ENCODE data around the gene DBN1.
A peak's percentile ranks its signal among the peaks of the same experiment; 100 is the strongest.

The DBN1 gene

DNA sequence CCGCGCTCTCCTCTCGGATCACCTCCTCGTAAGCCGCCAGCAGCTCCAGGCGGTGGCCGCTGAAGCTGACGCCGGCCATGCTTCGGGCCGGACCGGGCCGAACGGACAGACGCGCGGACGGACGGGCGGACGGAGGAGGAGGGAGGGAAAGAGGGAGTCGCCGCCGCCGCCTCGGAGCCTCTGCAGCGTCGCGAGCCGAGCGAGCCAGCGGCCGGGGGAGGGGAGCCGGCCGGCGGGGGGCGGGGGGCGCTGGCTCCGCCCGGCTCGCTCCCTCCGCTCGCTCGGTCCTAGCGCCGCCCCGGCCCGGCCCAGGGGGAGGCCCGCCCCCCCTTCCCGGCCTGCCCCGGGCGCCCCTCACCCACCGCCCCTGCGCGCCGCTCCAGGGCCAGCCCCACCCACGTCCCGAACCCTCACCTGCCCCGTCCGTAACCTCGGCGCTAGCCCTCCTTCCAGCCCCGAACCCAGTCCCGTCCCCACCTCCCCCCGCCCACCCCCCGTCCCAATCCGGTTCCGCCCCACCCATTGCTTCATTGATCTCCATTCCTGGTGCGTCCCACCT is at the start of gene DBN1:
Gene DBN1 (minus strand): TSS at position 192 of the 559 bp plus-strand sequence. CDS start 113 bp downstream, at position 79.
- no peak for DNase-seq (ENCODE audit: low read depth)

DNA sequence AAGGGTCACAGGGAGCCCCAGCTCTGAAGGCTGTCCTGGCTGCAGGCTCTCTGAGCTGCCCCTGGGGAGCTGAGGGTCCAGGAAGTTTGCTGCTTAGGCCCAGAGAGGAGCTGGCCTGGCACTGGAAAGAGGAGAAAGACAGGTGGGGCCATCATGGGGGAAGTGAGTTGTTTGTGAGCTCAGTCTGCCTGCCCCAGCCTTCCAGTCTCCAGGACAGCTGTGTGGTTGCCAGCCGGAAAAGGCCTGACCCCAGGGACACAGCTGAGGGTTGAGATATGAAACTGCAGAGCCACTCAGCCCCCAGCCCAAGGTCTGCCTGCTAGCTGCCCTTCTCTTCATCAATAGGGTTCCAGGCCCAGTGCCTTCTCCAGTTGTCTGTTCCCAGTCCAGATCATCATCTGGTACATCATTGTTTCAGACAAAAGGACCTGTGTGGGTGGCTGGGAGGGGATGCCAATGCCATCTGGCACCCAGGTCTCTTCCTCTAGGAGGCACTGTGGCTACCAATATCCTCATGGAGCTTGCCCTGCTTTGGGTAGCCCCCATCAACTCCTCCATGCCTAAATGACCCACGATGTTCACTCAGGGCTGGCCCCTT is 47.6 kb upstream of the DBN1 start:
- no peak for DNase-seq (ENCODE audit: low read depth)

DNA sequence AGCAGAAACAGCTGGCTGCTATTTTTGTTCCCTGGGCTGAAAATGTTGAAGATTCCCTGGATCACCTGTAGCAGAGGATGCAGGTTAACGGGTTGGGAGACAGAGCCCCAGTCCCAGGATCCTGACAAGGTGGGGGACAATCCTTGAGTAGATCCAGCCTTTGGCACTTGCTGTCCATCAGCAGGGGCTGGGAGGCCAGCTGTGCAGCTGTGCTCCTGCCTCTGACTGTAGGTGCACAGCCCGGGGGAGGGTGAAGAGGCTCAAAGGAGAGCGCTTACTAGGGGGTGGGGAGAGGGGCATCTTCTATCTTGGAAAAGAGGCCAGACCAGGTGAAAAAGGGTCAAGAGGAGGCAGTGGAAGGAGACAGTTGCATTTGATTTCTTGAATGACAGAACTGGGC is 46.8 kb upstream of the DBN1 start:
- DNase-seq (ENCODE audit: low read depth), result no peak

DNA sequence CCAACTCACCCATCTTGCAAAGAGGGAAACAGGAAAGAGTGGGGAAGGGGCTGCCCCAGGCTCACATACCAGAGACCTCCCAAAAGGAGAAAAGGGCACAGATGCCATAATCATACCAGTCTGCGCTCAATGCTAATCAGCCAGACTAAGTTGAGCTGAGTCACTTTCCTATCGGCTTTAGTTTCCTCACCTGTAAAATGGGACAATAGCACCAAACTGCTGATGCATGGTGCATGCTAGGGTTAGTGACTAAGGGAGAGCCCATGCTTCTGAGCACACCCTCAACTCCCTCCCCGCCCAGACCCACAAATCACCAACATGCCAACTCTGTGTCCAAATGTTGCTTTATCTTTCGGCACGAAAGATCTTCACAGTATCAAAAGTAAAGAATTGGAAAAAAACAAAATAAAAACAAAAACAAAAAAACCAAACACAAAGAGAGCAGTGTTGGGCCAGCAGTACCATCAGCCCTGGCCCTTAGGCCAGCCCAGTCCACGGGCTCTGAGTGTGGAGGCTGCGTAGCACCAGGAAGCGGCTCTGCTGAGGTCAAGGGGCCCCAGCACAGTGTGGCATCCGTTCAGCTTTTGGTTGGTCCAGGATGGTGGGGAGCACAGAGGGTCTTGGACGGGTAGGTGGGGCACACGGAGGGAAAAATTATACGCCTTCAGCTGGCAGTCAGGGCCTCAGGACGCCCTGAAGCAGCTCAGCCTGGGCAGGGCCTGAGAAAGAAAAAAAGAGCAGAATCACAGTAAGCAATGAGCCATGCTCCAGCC is 46.2 kb upstream of the DBN1 start:
- DNase-seq (ENCODE audit: low read depth), result no peak

DNA sequence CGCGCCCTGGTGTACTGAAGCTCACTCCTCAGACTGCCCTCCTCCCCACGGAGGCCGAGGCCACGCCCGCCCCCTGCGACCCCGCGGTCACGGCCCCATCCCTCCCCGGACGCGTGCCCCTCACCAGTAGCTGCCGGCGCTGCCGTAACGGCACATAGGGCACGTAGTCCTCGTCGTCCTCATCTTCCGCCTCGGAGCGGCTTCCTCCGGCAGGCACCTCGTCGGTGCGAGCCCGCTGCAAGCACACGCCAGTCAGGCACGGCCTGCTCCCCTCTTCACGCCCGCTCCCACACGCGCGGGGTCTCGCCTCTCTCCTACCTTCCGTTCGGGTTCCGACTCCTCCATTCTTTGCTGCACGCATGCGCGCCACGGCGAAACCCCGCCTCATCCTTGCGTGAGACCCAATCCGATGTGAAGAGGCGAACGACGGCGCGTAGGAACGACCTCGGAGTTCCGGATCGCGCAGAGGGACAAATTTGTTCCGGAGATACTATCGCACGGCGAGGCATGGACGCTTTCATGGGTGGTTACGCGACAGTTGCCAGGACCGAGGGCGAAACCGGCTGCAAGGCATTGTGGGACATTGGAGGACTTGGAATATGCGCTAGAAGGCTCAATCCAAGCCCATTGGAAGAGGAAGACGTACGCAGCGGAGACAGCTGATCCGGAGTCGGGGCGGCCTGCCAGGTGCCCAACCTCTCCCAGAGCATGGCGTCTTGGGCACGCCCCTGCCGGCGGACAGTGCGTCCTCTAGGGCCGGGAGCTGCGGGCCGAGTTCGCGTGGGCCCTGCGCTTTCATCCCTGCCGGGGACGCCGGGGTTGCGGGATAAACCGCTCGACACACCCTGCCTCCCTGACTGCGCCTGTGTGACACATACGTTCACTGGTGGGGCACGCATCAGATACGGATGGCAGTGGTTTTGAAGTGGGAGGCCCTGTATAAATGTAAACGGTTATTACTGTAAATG is 43.5 kb upstream of the DBN1 start, which contains the start of gene DDX41:
Gene DDX41 (minus strand): TSS at position 361 of the 968 bp plus-strand sequence. CDS start 16 bp downstream, at position 345.
- DNase-seq (ENCODE audit: low read depth), result peak; percentile 98

DNA sequence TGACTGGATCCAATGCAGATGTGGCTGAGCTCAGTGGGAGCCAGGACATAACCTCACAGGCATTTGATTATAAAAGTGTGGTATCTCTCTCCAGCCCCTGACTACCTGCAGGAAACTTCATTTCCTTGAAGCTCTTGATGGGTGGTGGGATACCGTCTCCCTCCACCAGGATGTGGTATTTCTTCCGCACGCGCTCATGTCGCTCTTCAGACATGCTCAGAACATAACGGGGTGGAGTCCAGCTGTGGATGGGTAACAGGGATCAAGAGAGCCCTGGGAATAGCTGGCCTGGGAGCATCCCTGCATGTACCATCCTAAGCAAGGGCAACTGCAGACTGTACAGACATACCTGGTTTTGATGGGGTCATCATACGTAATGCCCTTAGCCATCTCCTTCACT is 42.1 kb upstream of the DBN1 start:
- no peak for DNase-seq (ENCODE audit: low read depth)

DNA sequence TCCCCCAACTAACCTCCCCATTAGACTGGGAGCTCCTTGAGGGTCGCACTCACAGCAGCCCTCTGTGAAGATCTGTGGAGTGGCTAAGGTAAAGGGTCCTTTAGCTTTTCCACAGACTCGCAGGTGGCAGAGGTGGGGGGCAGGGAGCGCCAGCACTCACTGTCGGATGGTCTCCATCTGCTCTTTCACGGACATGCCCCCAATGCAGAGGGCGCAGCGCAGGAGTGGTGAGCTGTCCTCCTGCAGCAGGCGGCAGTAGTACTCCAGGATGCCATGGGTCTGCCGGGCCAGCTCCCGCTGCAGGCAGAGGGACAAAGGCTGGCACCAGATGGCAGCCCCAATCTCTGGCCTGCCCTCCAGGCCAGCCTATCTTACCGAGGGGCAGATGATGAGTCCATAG is 41.1 kb upstream of the DBN1 start:
- no peak for DNase-seq (ENCODE audit: low read depth)

DNA sequence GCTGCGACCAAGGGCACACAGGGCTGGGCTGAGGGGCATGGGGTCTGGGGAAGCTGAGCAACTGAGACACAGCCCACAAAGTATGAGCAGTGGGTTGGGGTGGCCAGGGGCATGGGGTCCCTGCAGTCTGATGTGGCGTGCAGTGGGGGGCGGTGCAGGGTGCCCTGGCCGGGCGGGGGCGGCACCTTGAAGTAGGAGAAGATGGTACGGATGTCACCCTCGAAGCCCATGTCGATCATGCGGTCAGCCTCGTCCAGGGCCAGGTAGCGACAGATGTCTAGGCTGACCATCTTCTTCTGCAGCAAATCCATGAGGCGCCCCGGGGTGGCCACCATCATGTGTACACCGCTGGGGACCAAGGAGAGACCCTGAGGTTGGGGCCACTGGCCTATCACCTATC is 40.1 kb upstream of the DBN1 start:
- DNase-seq (ENCODE audit: low read depth), result no peak

DNA sequence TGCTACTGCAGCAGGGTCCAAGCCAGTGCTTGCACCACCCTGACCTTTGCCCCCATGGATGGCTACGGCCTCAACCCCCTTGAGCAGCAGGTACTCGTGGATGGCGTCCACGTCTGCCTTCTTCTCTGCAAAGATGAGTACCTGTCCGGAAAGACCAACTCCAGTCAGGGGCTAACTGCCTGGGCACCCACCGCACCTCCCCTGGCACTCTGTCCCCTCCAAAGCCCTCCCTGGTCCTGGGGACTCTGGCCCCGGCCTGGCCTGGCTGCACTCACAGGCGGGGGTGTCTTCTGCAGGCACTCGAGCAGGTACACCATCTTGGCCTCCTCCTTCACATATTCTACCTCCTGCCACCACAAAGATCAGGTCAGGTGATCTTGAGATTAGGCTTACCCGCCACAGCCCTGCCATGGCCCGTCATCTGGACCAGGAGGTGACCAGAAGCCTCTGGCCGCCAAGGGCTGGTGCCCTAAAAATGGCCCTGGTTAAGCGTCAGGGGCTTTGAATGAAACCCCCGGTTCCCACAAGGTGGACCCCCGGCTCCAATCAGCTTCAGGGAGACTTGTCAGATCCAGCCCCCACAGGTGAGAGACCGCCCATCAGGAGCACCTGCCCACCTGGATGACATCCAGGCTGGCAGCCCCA is 39.4 kb upstream of the DBN1 start:
- no peak for DNase-seq (ENCODE audit: low read depth)

DNA sequence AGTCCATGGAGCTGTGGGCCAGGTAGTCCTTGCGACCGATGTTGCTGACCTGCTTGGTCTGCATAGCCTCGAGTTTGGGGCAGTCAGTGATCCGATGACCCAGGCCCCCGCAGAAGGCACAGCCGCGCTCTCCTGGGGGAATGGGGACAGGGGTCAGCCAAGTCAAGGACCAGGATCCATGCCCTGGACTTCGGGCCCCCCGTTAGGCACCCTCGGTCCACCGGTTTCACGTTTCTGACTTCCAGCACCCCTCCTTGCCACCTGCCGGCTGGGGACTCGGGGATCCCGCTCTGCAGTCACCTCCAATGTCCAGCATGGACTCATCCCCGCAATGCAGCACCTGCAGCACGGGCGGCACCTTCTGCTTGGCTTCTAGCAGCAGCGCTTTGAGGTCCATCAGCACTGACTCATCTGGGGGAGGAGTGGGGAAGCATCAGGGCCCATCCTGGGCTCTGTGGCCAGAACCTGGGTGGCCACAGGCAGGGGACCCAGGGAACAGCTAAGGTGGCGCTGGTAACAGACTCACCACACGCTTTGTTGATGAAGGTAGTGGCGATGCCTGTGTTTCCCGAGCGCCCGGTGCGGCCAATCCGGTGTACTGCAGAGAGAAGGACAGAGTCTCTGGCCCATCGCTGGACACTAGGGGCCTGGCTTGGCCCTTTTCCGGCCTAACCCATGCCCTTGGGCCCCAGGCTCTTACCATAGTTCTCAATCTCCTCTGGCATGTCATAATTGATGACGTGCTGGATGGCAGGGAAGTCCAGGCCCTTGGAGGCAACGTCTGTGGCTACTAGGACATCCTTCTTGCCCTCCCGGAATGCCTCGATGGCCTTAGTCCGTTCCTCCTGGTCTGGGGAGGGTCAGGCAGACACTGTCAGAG is 38.6 kb upstream of the DBN1 start:
- no peak for DNase-seq (ENCODE audit: low read depth)

DNA sequence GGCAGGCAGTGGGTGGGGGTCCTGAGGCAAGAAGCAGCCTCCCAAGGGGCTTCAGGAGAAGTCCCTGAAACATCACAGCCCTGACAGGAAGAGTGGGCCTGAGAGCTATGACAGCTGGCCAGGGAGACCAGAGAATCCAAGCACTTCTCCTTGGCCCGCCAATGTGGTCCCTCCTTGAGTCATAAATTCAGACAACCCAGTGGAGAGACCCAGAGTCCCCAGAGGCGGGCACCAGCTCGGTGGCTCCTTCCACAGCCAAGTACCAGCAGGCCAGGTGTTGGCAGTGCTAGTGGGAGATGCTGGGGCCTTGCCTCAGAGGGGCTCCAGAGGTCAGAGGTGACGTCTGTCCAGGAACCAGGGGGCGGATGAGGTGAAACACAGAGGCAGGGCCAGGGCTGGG is 37.7 kb upstream of the DBN1 start:
- DNase-seq (ENCODE audit: low read depth), result no peak

DNA sequence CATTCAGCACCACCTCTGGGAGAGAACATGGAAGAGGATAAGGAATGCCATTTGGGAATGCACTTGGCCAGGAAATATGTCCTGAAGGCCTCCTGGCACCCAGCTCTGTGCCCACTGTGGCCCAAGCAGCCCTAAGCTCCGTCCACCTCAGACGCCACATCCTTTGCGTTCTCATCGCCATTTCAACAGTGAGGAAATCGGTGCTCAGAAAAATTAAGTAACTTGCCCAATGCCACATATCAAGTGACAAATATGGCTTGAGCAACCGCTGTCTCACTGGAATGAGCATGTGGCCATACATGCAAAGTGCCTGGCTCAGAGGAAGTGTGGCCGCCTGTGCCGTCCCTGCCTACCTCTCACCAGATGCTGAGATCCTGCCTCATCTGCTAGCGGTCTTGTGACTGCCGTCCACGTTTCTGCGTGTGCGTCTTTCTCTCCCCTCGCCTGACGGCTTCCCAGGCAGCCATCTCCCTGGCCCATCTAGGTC is 37.2 kb upstream of the DBN1 start:
- no peak for DNase-seq (ENCODE audit: low read depth)

DNA sequence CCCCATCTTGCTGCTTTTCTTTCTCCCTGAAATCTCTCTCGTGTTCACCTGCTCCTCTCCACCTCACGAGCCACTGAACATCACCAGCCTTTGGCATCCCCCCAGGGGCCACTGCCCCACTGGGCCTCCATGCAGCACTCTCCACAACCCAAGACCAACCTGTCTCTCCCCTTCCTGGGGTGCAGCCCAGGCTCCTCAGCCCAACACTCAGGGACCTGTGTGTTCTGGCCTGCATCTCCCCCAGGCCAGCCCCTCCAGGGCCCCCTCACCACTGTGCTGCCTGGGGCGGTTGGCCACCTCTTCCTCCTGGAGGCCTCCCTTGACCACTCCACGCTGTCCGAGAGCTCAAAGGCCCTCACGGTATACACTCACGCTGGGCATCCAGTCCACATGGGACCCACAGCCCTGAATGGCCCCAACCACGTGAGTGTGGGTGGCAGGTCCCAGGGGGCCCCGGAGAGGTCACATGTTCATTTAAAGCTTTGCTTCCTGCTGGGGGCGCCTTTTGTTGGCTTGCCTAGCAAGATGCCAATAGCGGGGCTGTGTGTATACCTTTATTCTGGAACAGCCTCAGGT is 36.6 kb upstream of the DBN1 start:
- no peak for DNase-seq (ENCODE audit: low read depth)

DNA sequence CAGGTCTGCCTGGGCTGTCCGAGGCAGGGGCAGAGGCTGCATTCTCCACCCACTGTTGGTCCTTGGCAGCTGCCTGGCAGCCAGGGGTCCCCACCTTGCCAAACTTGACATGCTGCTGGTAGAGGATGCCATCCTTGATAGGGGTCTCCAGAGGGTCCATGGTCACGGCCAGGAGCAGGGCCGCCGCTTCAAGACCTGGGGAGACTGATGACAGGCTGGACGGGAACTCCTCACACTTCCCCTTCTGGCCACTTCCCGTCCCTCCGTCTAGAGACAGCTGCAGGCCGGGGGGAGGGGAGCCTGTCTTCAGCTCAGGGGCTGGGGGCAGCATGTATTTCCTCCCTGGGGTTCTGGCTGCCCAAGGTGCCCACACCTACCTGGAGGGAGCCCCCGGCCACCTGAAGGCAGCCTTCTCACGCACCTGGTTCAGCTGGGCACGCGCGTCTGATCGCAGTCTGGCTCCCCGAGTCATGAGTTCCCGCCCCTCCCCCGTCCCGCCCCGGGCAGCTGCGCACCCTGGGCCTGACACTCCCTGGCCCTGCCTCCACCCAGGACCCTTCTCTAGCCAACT is 36.0 kb upstream of the DBN1 start, which contains the start of gene DOK3:
Gene DOK3 (minus strand): TSS at position 446 of the 571 bp plus-strand sequence. CDS start 286 bp downstream, at position 160.
- DNase-seq (ENCODE audit: low read depth), result no peak

DNA sequence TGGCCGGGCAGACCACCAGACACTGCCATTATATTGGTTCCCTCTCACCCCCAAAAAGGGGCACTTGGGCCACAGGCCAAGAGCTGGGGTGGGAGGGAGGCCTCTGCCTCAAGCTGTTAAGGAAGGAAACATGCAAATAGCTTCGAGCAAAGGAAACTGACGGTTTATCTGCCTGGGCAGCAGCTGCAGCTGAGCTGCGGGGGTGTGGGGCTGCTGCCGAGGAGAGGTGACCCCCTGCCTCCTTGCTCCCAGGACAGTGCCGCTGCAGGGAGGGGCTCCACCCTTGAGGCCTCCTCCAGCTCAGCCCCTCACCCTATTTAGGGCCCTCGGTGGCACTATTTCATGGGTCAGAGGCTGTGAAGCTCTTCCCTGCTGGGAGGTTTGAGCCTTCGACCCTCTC is 35.4 kb upstream of the DBN1 start:
- no peak for DNase-seq (ENCODE audit: low read depth)

DNA sequence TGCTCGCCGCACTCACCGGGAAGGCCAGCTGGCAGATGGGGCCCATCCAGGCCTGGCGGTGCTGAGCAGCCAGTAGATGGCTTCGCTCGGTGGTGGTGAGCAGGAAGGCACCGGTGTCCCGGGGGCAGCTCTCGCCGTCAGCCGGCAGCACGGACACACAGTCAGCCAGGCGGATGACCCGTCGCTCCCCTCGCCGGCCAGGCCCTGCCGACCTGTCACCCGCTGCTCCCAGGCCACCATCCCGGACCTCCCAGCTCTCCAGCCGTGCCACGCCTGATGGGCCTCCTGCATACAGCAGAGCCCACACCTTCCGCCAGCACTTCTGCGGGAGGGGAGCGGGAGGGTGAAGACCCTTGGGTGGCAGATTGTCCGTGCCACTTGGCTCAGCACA is 34.8 kb upstream of the DBN1 start:
- no peak for DNase-seq (ENCODE audit: low read depth)

DNA sequence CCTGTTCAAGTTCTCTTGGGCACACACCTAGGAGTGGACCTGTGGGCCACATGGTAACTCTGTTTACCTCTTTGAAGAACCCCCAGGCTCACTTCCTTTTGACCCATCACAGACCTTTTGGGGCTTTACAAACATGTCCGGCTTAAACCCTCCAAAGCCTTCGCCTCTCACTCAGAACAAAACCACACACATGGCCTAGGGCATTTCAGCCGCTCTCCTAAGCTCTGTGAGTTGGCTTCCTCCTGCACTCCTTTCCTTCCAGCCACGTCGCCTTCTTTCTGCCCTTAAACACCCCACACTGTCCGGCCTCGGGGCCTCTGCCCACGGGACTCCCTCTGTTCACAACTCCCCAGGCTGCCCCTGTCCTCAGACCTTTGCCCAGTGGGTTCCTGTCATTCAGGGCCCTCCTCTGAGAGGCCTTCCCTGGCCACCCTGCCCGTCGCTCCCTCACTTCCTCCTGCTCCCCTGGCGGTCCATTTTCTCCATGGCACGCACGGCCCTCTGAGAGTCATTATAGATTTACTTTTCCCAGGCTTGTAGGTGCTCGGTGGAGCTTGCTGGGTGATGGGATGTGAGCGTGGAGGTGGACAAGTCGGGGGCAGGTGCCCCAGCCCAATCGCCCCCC is 34.3 kb upstream of the DBN1 start:
- no peak for DNase-seq (ENCODE audit: low read depth)

DNA sequence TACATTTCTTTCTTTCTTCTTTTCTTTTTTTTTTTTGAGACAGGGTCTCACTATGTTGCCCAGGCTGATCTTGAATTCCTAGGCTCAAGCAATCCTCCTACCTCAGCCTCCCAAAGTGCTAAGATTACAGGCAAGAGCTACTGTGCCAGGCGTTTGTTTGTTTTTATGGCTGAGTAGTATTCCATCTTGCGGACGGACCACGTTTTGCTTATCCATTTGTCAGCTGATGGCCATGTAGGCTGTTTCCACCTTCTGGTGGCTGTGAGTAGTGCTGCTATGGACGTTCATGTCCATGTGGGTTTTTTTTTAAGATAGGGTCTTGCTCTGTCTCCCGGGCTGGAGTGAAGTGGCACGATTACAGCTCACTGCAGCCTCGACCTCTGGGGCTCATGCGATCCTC is 33.7 kb upstream of the DBN1 start:
- DNase-seq (ENCODE audit: low read depth), result no peak

DNA sequence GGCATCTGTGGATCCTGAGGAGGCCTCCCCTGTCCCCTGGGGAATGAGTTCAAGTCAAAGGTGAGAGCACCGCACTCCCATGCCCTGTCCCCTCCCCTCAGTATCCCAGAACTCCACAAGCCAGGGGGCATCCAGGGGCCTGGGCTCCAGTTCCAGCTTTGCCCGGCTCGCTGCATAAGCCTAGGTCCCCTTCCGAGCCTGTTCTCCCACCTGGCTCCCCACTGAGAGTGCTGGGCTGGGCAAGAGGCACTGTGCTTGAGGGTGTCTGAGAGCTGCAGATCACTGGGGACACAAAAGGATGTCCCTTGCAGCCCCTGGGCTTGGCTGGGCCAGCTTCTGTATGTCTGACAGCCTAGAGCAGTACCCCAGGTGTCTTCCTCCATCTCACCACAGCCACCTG is 31.6 kb upstream of the DBN1 start:
- DNase-seq (ENCODE audit: low read depth), result no peak

All from GM04503 (cell line).